ENCODE results near the gene CEP164.

GRCh38 chr11:117289795-117290194 lies 37.9 kb upstream of the CEP164 start:
- no peak for TF ChIP-seq POLR2A (IDR thresholded peaks at IDR 0.05)
- TF ChIP-seq CTCF (IDR thresholded peaks at IDR 0.05 in 4 of 5, conservative IDR thresholded peaks at IDR 0.05 in 1 of 5), result no peak

All from gastrocnemius medialis (tissue), 4 donors.